Measurements from ENCODE around the gene MIA2. TPM values are rescaled to one million over a fixed set of nuclear protein-coding genes. Genes with fewer than 3 reads are reported as not detected.

MIA2 gene
- total RNA-seq, 1 experiment from 2014 or later = 65.7 TPM

- Histone ChIP-seq H3K27ac (ENCODE audit: low read length) (0 out of 2 replicates have a peak overlapping the region, but pooled peaks have one; percentile 0), H3K79me2 (ENCODE audit: low read length) (peaks cover 8% of the 10 kb centered on the region; the same call in 1 of the 2 replicates), H3K36me3 (ENCODE audit: insufficient read depth, low read length) (no peaks in the 10 kb centered on the region), H4K20me1 (ENCODE audit: insufficient read depth, low read depth, low read length) (no peaks in the 10 kb centered on the region), H3K4me2 (ENCODE audit: low read depth, low read length, poor library complexity, severe bottlenecking) (no peak overlapping the region), H3K4me1 (ENCODE audit: low read length) (peaks cover 15% of the 10 kb centered on the region), H3K4me3 (ENCODE audit: low read length) (no peak overlapping the region), H2AFZ (ENCODE audit: low read length) (0 out of 2 replicates have a peak overlapping the region, but pooled peaks have one; percentile 16), H3K9me2 (replicated peaks; ENCODE audit: insufficient read depth, low read length) (no peaks in the 10 kb centered on the region), H3K9me3 (ENCODE audit: low read length) (no peaks in the 10 kb centered on the region), H3K9ac (ENCODE audit: low read length) (no peak overlapping the region), H3K27me3 (ENCODE audit: low read length) (no peaks in the 10 kb centered on the region)
- no peak for DNase-seq
Measured at GRCh38 chr14:39376667-39377403, 143.1 kb downstream of the MIA2 start.

GRCh38 chr14:39381366-39381765 is 147.7 kb downstream of the MIA2 start:
- no peak overlapping the region for H3K4me3 ChIP-seq (ENCODE audit: low read length)
- H3K27me3 ChIP-seq (ENCODE audit: low read length) = no peaks in the 10 kb centered on the region
- no peak for DNase-seq
- no peaks in the 10 kb centered on the region for H3K79me2 ChIP-seq (ENCODE audit: low read length)
- no peaks in the 10 kb centered on the region for H3K36me3 ChIP-seq (ENCODE audit: insufficient read depth, low read length)
- no peaks in the 10 kb centered on the region for H3K9me3 ChIP-seq (ENCODE audit: low read length)
- peaks cover 15% of the 10 kb centered on the region for H3K4me1 ChIP-seq (ENCODE audit: low read length)
- H2AFZ ChIP-seq (ENCODE audit: low read length) = no peak overlapping the region
- no peaks in the 10 kb centered on the region for H4K20me1 ChIP-seq (ENCODE audit: insufficient read depth, low read depth, low read length)
- H3K9me2 ChIP-seq (replicated peaks; ENCODE audit: insufficient read depth, low read length) = no peaks in the 10 kb centered on the region
- no peak overlapping the region for H3K9ac ChIP-seq (ENCODE audit: low read length)
- H3K4me2 ChIP-seq (ENCODE audit: low read depth, low read length, poor library complexity, severe bottlenecking) = no peak overlapping the region
- no peak overlapping the region for H3K27ac ChIP-seq (ENCODE audit: low read length)

GRCh38 chr14:39382463-39382862 is 148.7 kb downstream of the MIA2 start:
- Histone ChIP-seq H3K9me3 (ENCODE audit: low read length) (no peaks in the 10 kb centered on the region), H3K27me3 (ENCODE audit: low read length) (no peaks in the 10 kb centered on the region), H3K4me2 (ENCODE audit: low read depth, low read length, poor library complexity, severe bottlenecking) (no peak overlapping the region), H3K9me2 (replicated peaks; ENCODE audit: insufficient read depth, low read length) (no peaks in the 10 kb centered on the region), H3K27ac (ENCODE audit: low read length) (no peak overlapping the region), H3K36me3 (ENCODE audit: insufficient read depth, low read length) (no peaks in the 10 kb centered on the region), H3K4me1 (ENCODE audit: low read length) (peaks cover 6% of the 10 kb centered on the region; the same call in 1 of the 2 replicates), H3K4me3 (ENCODE audit: low read length) (no peak overlapping the region), H3K9ac (ENCODE audit: low read length) (no peak overlapping the region), H4K20me1 (ENCODE audit: insufficient read depth, low read depth, low read length) (no peaks in the 10 kb centered on the region), H2AFZ (ENCODE audit: low read length) (no peak overlapping the region), H3K79me2 (ENCODE audit: low read length) (no peaks in the 10 kb centered on the region)
- no peak for DNase-seq

GRCh38 chr14:39383026-39383660 is 149.4 kb downstream of the MIA2 start:
- no peaks in the 10 kb centered on the region for H3K79me2 ChIP-seq (ENCODE audit: low read length)
- no peaks in the 10 kb centered on the region for H3K9me3 ChIP-seq (ENCODE audit: low read length)
- no peaks in the 10 kb centered on the region for H4K20me1 ChIP-seq (ENCODE audit: insufficient read depth, low read depth, low read length)
- no peaks in the 10 kb centered on the region for H3K9me2 ChIP-seq (replicated peaks; ENCODE audit: insufficient read depth, low read length)
- no peak overlapping the region for H3K9ac ChIP-seq (ENCODE audit: low read length)
- H3K27ac ChIP-seq (ENCODE audit: low read length) = no peak overlapping the region
- H3K27me3 ChIP-seq (ENCODE audit: low read length) = no peaks in the 10 kb centered on the region
- no peak overlapping the region for H2AFZ ChIP-seq (ENCODE audit: low read length)
- no peak overlapping the region for H3K4me3 ChIP-seq (ENCODE audit: low read length)
- no peaks in the 10 kb centered on the region for H3K4me1 ChIP-seq (ENCODE audit: low read length)
- H3K4me2 ChIP-seq (ENCODE audit: low read depth, low read length, poor library complexity, severe bottlenecking) = no peak overlapping the region
- no peaks in the 10 kb centered on the region for H3K36me3 ChIP-seq (ENCODE audit: insufficient read depth, low read length)
- DNase-seq = no peak

- H3K27ac ChIP-seq (ENCODE audit: low read length) = no peak overlapping the region
- DNase-seq = no peak
Measured at GRCh38 chr14:39383741-39384140, 150.0 kb downstream of the MIA2 start.

GRCh38 chr14:39384177-39384576 is 150.5 kb downstream of the MIA2 start:
- H3K9me3 ChIP-seq (ENCODE audit: low read length) = no peaks in the 10 kb centered on the region
- no peaks in the 10 kb centered on the region for H3K9me2 ChIP-seq (replicated peaks; ENCODE audit: insufficient read depth, low read length)
- H3K9ac ChIP-seq (ENCODE audit: low read length) = no peak overlapping the region
- H2AFZ ChIP-seq (ENCODE audit: low read length) = no peak overlapping the region
- H3K4me1 ChIP-seq (ENCODE audit: low read length) = no peaks in the 10 kb centered on the region
- H3K4me2 ChIP-seq (ENCODE audit: low read depth, low read length, poor library complexity, severe bottlenecking) = no peak overlapping the region
- H3K27me3 ChIP-seq (ENCODE audit: low read length) = no peaks in the 10 kb centered on the region
- no peak overlapping the region for H3K27ac ChIP-seq (ENCODE audit: low read length)
- H3K4me3 ChIP-seq (ENCODE audit: low read length) = no peak overlapping the region
- H4K20me1 ChIP-seq (ENCODE audit: insufficient read depth, low read depth, low read length) = no peaks in the 10 kb centered on the region
- no peak for DNase-seq
- no peaks in the 10 kb centered on the region for H3K79me2 ChIP-seq (ENCODE audit: low read length)
- H3K36me3 ChIP-seq (ENCODE audit: insufficient read depth, low read length) = no peaks in the 10 kb centered on the region

More at GRCh38 chr14:39383741-39384140, 150.0 kb downstream of the MIA2 start:
- H3K79me2 ChIP-seq (ENCODE audit: low read length) = no peaks in the 10 kb centered on the region
- H3K9me3 ChIP-seq (ENCODE audit: low read length) = no peaks in the 10 kb centered on the region
- H2AFZ ChIP-seq (ENCODE audit: low read length) = no peak overlapping the region
- no peaks in the 10 kb centered on the region for H4K20me1 ChIP-seq (ENCODE audit: insufficient read depth, low read depth, low read length)
- H3K4me1 ChIP-seq (ENCODE audit: low read length) = no peaks in the 10 kb centered on the region
- H3K9ac ChIP-seq (ENCODE audit: low read length) = no peak overlapping the region
- H3K36me3 ChIP-seq (ENCODE audit: insufficient read depth, low read length) = no peaks in the 10 kb centered on the region
- H3K4me3 ChIP-seq (ENCODE audit: low read length) = no peak overlapping the region
- no peak overlapping the region for H3K4me2 ChIP-seq (ENCODE audit: low read depth, low read length, poor library complexity, severe bottlenecking)
- no peaks in the 10 kb centered on the region for H3K9me2 ChIP-seq (replicated peaks; ENCODE audit: insufficient read depth, low read length)
- no peaks in the 10 kb centered on the region for H3K27me3 ChIP-seq (ENCODE audit: low read length)

GRCh38 chr14:39393289-39393688 is 159.6 kb downstream of the MIA2 start:
- Histone ChIP-seq H2AFZ (ENCODE audit: low read length) (no peak overlapping the region), H3K9me2 (replicated peaks; ENCODE audit: insufficient read depth, low read length) (no peaks in the 10 kb centered on the region), H4K20me1 (ENCODE audit: insufficient read depth, low read depth, low read length) (no peaks in the 10 kb centered on the region), H3K4me3 (ENCODE audit: low read length) (no peak overlapping the region), H3K27me3 (ENCODE audit: low read length) (no peaks in the 10 kb centered on the region), H3K36me3 (ENCODE audit: insufficient read depth, low read length) (peaks cover 21% of the 10 kb centered on the region), H3K9me3 (ENCODE audit: low read length) (no peaks in the 10 kb centered on the region), H3K4me1 (ENCODE audit: low read length) (0 out of 2 replicates have a peak, but pooled peaks cover 3% of the 10 kb centered on the region), H3K4me2 (ENCODE audit: low read depth, low read length, poor library complexity, severe bottlenecking) (no peak overlapping the region), H3K9ac (ENCODE audit: low read length) (no peak overlapping the region), H3K79me2 (ENCODE audit: low read length) (peaks cover 5% of the 10 kb centered on the region), H3K27ac (ENCODE audit: low read length) (no peak overlapping the region)
- no peak for DNase-seq

GRCh38 chr14:39395555-39396254 is 162.0 kb downstream of the MIA2 start:
- Histone ChIP-seq H3K27me3 (ENCODE audit: low read length) (no peaks in the 10 kb centered on the region), H3K4me1 (ENCODE audit: low read length) (no peaks in the 10 kb centered on the region), H3K27ac (ENCODE audit: low read length) (no peak overlapping the region), H3K4me2 (ENCODE audit: low read depth, low read length, poor library complexity, severe bottlenecking) (no peak overlapping the region), H3K9ac (ENCODE audit: low read length) (no peak overlapping the region), H3K9me3 (ENCODE audit: low read length) (no peaks in the 10 kb centered on the region), H3K79me2 (ENCODE audit: low read length) (peaks cover 18% of the 10 kb centered on the region), H3K4me3 (ENCODE audit: low read length) (no peak overlapping the region), H2AFZ (ENCODE audit: low read length) (no peak overlapping the region), H4K20me1 (ENCODE audit: insufficient read depth, low read depth, low read length) (no peaks in the 10 kb centered on the region), H3K36me3 (ENCODE audit: insufficient read depth, low read length) (peaks cover 43% of the 10 kb centered on the region), H3K9me2 (replicated peaks; ENCODE audit: insufficient read depth, low read length) (no peaks in the 10 kb centered on the region)
- DNase-seq = no peak

All from Karpas-422 (cell line).